Panc1 (cell line): ENCODE measurements around the gene TMEM200B. TPM values are rescaled to one million over a fixed set of nuclear protein-coding genes. Genes with fewer than 3 reads are reported as not detected.

Experiments used
- ATAC-seq: fragments of 200-7000 bp; cut with Tn5 transposase; 2 replicates; pipeline ENCODE4 v1.9.1; 2020; ENCODE audit warnings: mild to moderate bottlenecking, moderate library complexity
- BruUV-seq: library from RNA; stranded (reverse); fragments of 400-500 nt; replicated peaks from 2 replicates; lab custom pipeline; 2021; lab: Mats Ljungman, UMichigan
- CTCF ChIA-PET: fragments of 300-600 bp; sonication (Branson Sonifier 250); formaldehyde crosslinking; loops from one replicate; lab custom pipeline; 2022; ENCODE audit warnings: antibody characterized with exemption; lab: Charles Lee
- POLR2A ChIA-PET: fragments of 300-600 bp; sonication (Branson Sonifier 250); formaldehyde crosslinking; loops from one replicate; lab custom pipeline; 2022; ENCODE audit warnings: antibody characterized with exemption; lab: Charles Lee
- DNase-seq: peaks from one replicate; pipeline ENCODE4 v3.0.0-alpha.2; 2010; ENCODE audit warnings: low read depth, low spot score
- H3K27ac ChIP-seq: 2 replicates; pipeline ENCODE4 v1.5.1; 2011; ENCODE audit warnings: mild to moderate bottlenecking, low read length, inconsistent platforms
- H3K27me3 ChIP-seq: fragments of 200-500 bp; sonication (Bioruptor generic); 2 replicates; pipeline ENCODE4 v1.6.0; 2014; ENCODE audit warnings: low read length, inconsistent platforms; ENCODE audit not compliant: control insufficient read depth, insufficient read depth
- H3K36me3 ChIP-seq: fragments of 200-500 bp; sonication (Bioruptor generic); 2 replicates; pipeline ENCODE4 v1.5.1; 2014; ENCODE audit warnings: inconsistent platforms, mild to moderate bottlenecking, low read length, moderate library complexity; ENCODE audit not compliant: control insufficient read depth, insufficient read depth
- H3K4me1 ChIP-seq: 2 replicates; pipeline ENCODE4 v1.5.1; 2011; ENCODE audit warnings: inconsistent platforms, mild to moderate bottlenecking, low read length, moderate library complexity; ENCODE audit not compliant: control insufficient read depth, insufficient read depth
- H3K4me3 ChIP-seq, 2 experiments: 2 replicates each; pipeline ENCODE4 v1.5.1; 2011 to 2012; ENCODE audit warnings: low read depth in 2 of 2, low read length in 2 of 2, mild to moderate bottlenecking in 2 of 2, inconsistent platforms in 1 of 2, moderate library complexity in 1 of 2
- H3K9me3 ChIP-seq: fragments of 200-500 bp; sonication (Bioruptor generic); 2 replicates; pipeline ENCODE4 v1.5.1; 2014; ENCODE audit warnings: low read depth, mild to moderate bottlenecking, inconsistent platforms, low read length, moderate library complexity; ENCODE audit not compliant: control insufficient read depth, insufficient read depth
- CTCF ChIP-seq: fragments of 450-650 bp; IDR thresholded peaks from 2 replicates; pipeline ENCODE4 v1.5.1; 2017; ENCODE audit warnings: mild to moderate bottlenecking
- POLR2AphosphoS5 ChIP-seq: IDR thresholded peaks from 2 replicates; pipeline ENCODE4 v1.6.1; 2012; ENCODE audit warnings: mild to moderate bottlenecking, low read depth, low read length, moderate library complexity
- SIN3A ChIP-seq: IDR thresholded peaks from 2 replicates; pipeline ENCODE4 v1.6.1; 2012; ENCODE audit warnings: low read depth, mild to moderate bottlenecking, low read length, moderate library complexity, borderline replicate concordance; ENCODE audit not compliant: insufficient read depth
- TCF7L2 ChIP-seq: IDR thresholded peaks from 2 replicates; pipeline ENCODE4 v1.6.1; 2011; ENCODE audit warnings: mild to moderate bottlenecking, low read depth, low read length, inconsistent platforms
- in situ Hi-C: cut with HindIII; loops from 2 replicates; pipeline ENCODE4 v1.10.0; 2016; ENCODE audit warnings: low sequenced_read_pairs, low pct_unique_long_range_greater_than_20kb
- intact Hi-C: fragments of 100-400 bp; cut with micrococcal nuclease; formaldehyde crosslinking; loops from one replicate; pipeline ENCODE4 v1.10.0; 2022; ENCODE audit not compliant: unreplicated experiment
- total RNA-seq: library from RNA; stranded (reverse); gene quantifications from one replicate; pipeline ENCODE4 v1.2.1, GENCODE V29; 2021; ENCODE audit not compliant: unreplicated experiment
- TF ChIP-seq, protein P1 (sequence below), 2 experiments: IDR thresholded peaks; 2 replicates each; pipeline ENCODE4 v1.6.1; 2011 to 2012; ENCODE audit warnings: low read depth in 2 of 2, control low read depth in 1 of 2, low read length in 1 of 2, mild to moderate bottlenecking in 1 of 2, moderate library complexity in 1 of 2; ENCODE audit not compliant: insufficient read depth in 1 of 2

Gene TMEM200B
- total RNA-seq, 1 experiment from 2014 or later, result 2.1 TPM

DNA sequence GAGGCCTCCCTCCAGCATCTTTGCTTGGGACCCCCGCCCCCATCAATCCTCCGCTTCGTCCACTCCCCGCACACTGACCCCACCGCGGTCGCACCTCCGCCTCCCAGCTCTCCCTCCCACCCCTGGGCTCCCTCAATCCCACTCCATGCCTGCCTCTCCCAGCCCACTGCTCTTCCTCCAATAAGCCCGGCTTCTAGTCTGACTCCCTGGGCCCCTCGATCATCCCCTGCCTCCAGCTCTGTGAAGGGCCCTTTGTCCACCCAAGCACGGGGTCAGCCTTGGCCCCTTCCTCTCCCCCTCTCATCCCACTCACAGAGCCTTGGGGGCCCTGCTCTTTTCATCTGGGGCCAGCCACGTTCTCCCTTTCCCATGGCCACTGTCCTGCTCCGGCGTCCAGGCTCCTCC is 1.5 kb upstream of the TMEM200B start:
- Histone ChIP-seq H3K27me3 (no peaks in the 10 kb centered on the region; the same call in 1 of the 2 replicates), H3K9me3 (no peaks in the 10 kb centered on the region), H3K27ac (no peak overlapping the region), H3K4me1 (no peaks in the 10 kb centered on the region; the same call in 1 of the 2 replicates), H3K4me3 (peak overlapping the region in 1 of 2 experiments; percentile 62; a peak in 3 of 4 replicates), H3K36me3 (no peaks in the 10 kb centered on the region; the same call in 1 of the 2 replicates)
- DNase-seq (no peak), ATAC-seq (no peak)
- ChIA-PET POLR2A (no interaction called here), CTCF (no interaction called here)
- no TSS peak for BruUV-seq
- in situ Hi-C loops (no loop called here), intact Hi-C loops (no loop called here)
- no peak for TF ChIP-seq CTCF
- TF ChIP-seq SIN3A, result no peak
- TF ChIP-seq, protein P1, sequence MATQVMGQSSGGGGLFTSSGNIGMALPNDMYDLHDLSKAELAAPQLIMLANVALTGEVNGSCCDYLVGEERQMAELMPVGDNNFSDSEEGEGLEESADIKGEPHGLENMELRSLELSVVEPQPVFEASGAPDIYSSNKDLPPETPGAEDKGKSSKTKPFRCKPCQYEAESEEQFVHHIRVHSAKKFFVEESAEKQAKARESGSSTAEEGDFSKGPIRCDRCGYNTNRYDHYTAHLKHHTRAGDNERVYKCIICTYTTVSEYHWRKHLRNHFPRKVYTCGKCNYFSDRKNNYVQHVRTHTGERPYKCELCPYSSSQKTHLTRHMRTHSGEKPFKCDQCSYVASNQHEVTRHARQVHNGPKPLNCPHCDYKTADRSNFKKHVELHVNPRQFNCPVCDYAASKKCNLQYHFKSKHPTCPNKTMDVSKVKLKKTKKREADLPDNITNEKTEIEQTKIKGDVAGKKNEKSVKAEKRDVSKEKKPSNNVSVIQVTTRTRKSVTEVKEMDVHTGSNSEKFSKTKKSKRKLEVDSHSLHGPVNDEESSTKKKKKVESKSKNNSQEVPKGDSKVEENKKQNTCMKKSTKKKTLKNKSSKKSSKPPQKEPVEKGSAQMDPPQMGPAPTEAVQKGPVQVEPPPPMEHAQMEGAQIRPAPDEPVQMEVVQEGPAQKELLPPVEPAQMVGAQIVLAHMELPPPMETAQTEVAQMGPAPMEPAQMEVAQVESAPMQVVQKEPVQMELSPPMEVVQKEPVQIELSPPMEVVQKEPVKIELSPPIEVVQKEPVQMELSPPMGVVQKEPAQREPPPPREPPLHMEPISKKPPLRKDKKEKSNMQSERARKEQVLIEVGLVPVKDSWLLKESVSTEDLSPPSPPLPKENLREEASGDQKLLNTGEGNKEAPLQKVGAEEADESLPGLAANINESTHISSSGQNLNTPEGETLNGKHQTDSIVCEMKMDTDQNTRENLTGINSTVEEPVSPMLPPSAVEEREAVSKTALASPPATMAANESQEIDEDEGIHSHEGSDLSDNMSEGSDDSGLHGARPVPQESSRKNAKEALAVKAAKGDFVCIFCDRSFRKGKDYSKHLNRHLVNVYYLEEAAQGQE (IDR thresholded peaks at IDR 0.05; ENCODE audit: insufficient read depth in 1 of 2, low read depth in 2 of 2, low read length in 1 of 2), result no peak
- no peak for TF ChIP-seq POLR2AphosphoS5
- TF ChIP-seq TCF7L2, result no peak

DNA sequence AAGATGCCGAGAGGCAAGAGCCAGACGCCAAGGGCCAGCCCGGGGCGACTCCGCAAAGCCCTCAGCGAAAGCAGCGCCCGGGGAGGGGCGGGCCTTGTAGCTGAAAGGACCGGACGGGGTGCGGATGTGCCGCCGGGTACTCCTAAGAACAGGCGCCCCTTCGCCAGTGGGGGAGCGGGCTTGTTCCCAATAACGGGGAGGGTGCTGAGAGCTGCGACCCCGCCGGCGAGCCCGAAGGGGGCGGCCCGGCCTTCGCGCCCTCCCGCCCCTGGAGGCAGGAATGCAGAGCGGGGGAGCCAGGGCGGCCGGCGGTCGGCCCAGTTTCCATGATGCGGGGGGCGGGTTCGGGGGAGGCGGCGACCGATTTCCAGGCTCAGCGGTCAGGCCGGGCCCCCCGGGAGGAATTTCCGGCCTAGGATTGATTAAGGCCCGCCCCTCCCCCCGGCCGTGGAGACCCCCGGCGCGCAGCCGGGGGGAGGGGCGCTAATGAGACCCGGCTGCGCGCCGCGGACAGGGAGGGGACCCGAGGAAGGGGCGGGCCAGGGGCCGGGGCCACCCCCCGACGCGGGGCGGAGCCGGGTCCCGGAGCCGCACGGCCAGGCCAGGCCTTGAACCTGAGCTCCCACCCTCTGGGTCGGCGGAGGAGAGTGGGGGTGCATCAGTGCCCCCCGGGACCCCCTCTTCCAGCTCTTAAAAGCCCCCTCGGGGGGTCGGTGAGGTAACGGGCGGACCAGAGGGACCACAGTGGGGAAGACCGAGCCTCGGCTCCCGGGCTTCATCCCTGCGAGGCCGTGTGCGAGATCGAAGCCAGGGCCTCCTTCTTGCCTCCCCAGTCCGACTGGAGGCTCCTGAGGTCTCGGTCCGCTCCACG is 898 bp upstream of the TMEM200B start:
- CTCF ChIA-PET, result interaction anchor here (0.6 to 1.2 kb wide), 3 partner anchors 58 to 374 kb away, joined by 3 to 5 read pairs (median 3); no protein-coding TSS in a partner anchor
- in situ Hi-C loops, result no loop called here

More for the DNA sequence above, 898 bp upstream of the TMEM200B start:
- peak overlapping the region; percentile 62 to 74 for H3K4me3 ChIP-seq
- H3K27me3 ChIP-seq, result no peaks in the 10 kb centered on the region; the same call in 1 of the 2 replicates
- TF ChIP-seq TCF7L2 (no peak), CTCF (no peak), POLR2AphosphoS5 (no peak; the same call in 1 of the 2 replicates), SIN3A (no peak)
- TF ChIP-seq, protein P1 (IDR thresholded peaks at IDR 0.05; ENCODE audit: insufficient read depth in 1 of 2, low read depth in 2 of 2, low read length in 1 of 2), result no peak
- DNase-seq (no peak), ATAC-seq (peak; percentile 74)
- H3K4me1 ChIP-seq, result no peaks in the 10 kb centered on the region; the same call in 1 of the 2 replicates
- no peaks in the 10 kb centered on the region; the same call in 1 of the 2 replicates for H3K36me3 ChIP-seq
- BruUV-seq, result no TSS peak
- intact Hi-C loops, result loop anchor here (5.0 kb wide), 1 partner anchor 242 kb away; no protein-coding TSS in a partner anchor
- no peaks in the 10 kb centered on the region for H3K9me3 ChIP-seq
- peak overlapping the region; percentile 72 for H3K27ac ChIP-seq
- POLR2A ChIA-PET, result interaction anchor here (0.5 to 0.6 kb wide), 2 partner anchors 51 to 104 kb away, joined by 3 to 4 read pairs; no protein-coding TSS in a partner anchor
